SKM-1 (cell line): ENCODE measurements around the gene UBE2G1.

ENCODE experiments used
- DNase-seq: peaks from one replicate; lab custom pipeline; 2025; ENCODE audit not compliant: unreplicated experiment; lab: John Stamatoyannopoulos, UW

The UBE2G1 gene

DNA sequence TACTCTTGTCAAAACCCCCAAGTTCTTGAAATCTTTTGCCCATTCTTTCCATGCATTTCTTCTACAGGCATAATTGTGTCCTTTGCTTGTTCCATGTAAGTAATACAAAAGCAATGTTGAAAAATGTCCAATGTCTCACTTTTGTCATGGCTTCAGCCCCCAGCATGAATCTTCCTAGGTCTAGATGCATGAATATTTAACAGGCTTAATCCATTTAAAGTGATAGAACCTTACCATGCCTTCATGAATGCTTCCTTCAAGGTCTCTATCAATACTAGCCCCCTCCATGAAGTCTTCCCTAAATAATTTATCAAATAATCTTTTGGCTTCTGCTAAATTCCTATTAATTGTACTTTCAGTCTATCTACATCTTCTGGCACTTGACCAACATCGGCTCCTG is 56.6 kb downstream of the UBE2G1 start:
- DNase-seq: no peak

DNA sequence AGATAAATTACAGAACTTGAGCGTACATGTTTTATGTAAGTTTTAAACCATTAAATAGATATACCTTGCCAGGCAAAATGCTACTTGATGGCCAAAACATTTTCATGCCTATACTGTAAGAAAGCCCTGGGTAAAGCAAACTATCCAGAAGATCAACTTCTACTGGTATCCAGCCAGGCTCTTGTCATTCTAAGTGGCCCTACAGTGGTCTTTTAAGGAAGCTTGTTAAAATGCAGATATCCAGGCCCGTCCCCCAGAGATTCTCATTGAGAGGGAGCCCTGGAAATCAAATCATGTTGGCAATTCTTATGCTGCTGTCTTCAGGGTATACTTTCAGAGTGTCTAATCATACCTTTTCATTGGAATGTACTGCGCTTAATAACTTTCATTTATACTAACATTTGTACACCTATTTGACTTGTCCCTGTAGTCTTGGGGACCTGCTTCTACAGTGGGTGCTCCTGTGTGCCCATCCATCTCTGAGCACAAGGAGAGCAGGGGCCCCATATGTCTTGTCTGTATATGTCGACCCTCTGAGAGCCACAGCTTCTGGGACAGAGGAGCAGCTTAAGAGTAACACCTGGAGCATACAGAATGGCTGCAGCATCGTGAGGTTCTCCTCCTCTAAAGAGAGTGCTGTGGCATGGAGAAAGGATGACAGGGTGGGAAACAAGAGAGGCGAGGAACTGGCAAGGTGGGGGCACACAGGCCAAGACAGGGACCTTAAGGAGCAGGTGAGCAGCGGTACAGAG is 59.1 kb downstream of the UBE2G1 start:
- no peak for DNase-seq

DNA sequence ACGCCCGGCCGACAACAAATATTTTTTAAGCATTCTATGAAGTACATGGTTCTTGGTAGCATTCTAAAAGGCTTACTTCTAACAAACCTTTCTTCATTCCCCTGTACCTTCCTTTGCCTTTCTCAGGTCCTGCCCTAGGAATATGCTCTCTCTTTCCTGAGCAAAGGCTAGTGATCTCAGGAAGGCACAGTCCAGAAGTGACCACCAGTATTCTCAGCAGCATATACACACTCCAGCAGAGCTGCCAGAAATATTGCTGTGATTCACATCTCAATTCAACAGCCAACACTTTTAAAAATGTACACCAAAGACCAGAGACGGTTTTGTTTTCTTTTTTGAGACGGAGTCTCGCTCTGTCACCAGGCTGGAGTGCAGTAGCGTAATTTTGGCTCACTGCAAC is 61.3 kb downstream of the UBE2G1 start:
- DNase-seq: no peak

DNA sequence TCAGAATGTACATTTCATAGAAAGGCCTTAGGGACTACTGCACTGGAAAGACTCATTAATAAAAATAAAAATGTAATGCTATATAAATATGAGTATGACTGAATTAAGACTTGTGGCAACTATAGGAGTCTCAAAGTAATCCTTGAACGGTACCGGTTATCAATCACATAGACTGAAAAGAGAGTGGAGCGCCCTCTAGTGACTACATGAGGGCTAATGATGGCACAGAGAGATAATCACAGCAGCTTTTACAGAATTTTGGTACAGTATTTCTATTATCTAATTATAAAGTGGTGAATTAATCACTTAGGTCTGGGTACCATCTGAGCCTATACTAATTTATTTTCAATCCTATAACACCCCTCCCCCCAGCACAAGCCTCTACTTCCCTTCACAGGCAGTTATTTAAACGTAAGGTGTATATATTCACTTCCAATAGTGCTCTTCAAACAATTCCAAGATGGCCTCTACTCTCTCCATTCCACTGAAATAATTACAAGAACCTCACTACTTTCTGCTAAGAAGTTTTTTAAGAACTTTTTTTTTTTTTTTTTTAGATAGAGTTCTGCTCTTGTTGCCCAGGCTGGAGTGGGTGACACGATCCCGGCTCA is 62.0 kb downstream of the UBE2G1 start:
- no peak for DNase-seq

DNA sequence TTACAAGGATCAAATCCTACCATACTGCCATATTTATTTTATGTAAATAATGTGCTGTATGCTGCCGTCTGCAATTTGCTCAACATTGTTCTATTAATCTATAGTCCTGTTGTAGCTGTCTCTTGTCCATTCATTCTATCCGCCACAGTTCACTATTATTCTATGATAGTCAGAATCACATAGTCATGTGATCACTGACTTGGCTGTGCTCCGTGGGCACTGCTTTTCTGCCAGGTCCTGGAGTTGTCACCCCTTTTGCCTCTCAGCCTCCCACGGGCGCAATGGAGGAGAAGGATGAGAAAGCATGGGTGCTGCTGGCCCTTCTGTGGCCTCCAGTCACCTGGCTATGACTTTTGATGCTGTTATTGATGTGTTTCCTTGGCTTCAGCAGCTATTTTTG is 65.4 kb downstream of the UBE2G1 start:
- no peak for DNase-seq

DNA sequence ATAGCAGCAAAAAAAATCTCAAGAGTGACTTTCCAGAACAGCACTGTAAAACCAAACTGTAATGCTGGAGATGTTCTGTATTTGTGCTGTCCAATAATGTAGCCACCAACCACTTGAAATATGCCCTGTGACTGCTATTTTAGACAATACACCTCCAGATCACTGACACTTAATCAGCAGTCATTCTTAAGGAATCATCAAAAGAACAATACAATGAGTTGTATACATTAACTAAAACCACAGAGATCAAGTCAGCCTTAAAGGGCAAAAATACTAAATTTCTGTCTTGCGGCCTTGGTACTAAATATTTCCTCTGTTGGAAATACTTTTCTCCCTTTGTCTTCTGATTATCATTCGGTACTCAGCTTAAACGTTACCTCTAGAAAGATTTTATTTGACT is 69.1 kb downstream of the UBE2G1 start:
- DNase-seq: no peak

DNA sequence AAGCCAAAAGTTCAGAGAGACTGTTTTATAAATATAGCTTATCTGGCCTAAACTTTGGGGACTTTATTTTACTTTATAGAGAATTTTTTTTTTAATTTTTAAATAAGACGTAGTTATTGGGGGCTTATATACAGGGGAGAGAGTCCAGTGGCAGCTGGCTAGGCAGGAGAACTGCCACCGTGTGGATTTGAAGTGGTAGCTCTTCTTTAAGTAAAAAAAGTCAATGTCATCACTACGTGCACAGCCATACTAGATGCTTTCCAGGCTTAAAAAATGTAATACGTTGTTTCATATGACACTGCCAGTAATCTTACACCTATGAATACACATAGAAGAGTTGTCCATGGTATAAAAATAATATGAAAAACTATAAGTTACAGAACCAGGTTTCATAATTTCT is 70.8 kb downstream of the UBE2G1 start:
- DNase-seq: no peak

DNA sequence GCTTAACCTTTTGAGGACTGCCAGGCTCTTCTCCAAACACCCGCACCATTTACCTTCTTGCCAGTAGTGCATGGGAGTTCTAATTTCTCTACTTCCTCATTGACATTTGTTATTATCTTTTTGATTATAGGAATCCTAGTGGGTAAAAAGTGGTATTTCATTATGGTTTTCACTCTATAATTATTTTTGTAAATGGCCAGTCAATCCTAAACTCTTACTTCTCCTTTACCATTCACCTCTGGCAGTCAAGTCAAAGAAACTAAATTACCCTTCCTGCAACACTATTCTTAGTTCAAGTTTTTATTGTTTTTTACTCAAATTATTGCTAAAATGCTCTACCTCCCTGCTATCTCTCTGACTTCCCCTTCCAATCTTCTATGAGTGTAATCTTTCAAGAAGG is 72.9 kb downstream of the UBE2G1 start:
- DNase-seq: no peak

DNA sequence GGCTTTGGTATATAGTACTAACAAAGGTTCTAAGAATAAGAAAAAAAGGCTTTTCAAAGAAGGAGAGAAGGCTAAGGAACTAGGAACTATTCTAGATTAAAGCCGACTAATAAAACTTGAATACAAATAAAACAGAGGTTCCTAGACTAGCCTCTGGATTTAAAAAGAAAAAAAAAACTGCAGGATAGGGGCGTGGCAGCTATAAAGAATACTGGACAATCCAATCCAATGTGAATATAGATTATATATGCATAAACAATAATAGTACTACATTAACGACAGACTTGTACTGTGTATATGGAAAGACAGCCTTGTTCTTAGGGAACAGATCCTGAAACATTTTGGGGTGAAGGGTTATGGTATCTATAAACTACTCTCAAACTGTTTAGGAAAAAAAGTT is 78.8 kb downstream of the UBE2G1 start:
- DNase-seq: no peak

DNA sequence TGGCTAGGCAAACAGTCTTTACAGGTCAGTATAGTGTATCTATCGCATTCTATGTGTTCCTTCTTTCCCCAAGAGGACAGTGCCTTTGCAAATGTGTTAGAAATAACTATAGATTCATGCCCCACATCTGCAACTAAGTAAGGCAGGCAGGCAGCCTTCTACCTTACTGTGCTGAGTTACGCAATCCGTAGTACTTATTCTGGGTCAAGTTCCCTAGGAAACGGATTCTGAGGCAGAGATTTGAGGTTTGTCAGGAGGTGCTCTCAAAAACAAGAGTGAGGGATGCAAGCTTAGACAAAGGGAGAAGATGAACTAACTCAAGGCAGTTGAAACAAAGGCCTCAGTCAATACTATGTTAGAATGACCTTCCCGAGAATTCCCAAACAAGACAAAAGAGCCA is 90.0 kb downstream of the UBE2G1 start:
- no peak for DNase-seq

DNA sequence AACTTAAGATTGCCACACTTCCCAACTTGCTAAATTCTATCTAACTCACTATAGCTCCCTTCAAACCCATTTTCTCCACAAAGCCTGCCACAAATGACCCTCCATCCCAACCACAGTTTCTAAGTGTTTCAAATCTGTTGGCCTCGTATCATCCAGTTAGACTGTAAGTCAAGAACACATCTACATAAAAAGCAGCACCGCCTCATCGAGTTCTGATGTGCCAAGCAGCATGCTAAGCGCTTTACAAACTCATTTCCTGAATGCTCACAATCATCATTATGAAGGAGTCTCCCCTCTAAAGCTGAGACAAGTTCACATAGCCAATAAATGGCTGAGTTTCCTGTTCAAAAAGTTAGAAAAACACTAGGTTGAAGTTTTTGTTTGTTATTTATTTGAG is 93.5 kb downstream of the UBE2G1 start:
- no peak for DNase-seq

DNA sequence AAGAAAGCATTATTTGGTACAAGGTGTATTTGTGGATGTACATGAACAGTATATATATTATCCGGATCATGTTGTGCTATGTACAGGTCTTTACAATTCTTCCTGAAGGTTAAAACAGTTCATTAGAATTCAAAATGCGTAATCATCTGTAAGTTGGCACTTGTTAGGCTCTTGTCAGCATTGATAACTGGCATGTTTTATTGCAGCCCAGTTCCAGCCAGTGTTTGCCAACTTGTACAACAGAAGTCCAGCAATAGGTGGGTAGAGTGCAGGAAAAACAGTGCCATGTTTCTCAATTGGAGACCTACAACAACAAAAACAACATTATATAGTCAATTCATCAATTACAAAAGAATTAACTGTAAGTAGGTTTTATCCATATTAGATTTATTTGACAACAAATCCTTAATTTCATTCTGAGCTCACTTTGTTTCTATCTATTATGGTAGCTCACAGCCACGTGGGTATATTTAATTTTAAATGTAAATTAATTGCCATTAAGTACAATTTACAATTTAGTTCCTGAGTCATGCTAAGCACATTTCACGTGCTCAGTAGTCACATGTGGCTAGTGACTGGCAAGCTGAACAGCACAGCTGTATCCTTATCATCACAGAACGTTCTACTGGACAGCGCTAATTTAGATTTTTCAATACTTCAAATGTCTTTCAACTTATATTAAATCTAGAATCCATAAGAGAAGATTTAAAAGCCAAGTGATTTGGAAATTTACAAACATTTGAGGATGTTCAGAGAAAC is 94.1 kb downstream of the UBE2G1 start:
- DNase-seq: no peak

DNA sequence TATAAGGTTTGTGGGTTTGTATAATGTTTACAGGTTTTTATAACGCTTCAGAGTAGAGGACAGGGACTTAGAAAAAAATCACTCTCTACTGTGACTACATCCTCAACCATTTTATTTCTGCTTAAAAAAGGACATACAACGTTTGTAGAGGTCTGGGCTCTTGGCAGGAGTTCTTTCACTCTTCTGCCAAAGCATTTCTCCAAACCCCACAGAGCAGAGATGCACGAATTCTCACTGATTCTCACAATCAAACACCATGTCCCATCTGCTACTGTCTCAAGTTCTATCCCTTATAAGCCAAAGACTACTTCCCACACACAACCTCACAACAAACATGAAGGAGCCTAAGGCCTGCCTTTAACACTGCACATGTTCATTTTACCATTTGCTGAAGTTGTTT is 95.7 kb downstream of the UBE2G1 start:
- DNase-seq: no peak

DNA sequence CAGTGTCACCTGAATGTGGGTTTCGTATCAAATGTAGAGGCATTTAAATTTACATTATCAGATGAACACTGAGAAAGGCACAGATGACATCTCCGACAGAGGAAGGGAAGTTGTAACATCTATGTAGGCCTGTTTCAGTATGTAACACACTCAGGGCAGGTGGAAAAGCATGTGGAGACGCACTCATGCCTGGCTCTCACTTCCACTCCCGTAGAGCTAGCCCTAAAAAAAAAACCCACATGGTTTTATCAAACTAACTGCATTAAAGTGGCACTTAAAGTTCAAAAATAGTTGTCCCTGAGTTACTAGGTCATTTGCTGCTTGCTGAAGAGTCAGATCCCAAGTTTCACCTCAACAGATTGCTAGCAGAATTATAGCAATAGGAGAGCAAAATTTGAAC is 96.6 kb downstream of the UBE2G1 start:
- no peak for DNase-seq

DNA sequence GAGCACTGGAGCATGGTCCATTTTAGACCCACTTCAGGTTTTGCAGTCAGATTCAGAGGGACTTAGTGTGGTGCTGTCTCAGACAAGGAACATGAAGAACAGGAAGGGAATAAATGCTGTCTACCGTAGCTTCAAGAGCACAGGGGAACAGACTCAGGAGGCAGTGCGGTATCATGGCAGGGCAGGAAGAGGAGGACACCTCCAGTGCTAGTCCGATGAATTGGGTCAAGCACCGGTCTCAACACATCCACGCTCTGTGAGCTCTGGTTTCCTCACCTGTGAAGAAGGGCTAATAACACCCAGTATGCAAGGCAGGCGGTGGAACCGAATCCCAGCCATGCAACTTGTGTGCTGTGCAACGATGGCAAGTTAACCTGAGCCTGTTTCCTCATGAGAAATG is 99.1 kb downstream of the UBE2G1 start:
- no peak for DNase-seq

DNA sequence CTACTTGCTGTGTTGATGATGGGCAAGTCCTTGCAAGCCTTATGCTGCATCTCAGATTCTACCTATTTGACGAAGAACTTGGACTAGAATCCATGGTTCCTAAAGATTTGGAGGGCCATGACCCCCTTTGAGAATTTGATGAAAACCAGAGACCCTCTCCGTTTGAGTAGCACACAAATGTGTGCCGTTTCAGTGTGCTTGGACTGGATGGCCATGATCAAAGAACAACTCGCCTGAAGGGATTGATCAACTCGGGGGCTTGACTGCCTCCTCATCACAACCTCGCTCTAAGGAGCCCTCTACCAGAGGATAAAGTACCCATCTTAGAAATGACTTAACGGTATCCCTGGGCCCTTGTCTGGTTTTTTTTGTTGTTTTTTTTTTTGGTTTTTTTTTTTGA is 99.9 kb downstream of the UBE2G1 start:
- no peak for DNase-seq

DNA sequence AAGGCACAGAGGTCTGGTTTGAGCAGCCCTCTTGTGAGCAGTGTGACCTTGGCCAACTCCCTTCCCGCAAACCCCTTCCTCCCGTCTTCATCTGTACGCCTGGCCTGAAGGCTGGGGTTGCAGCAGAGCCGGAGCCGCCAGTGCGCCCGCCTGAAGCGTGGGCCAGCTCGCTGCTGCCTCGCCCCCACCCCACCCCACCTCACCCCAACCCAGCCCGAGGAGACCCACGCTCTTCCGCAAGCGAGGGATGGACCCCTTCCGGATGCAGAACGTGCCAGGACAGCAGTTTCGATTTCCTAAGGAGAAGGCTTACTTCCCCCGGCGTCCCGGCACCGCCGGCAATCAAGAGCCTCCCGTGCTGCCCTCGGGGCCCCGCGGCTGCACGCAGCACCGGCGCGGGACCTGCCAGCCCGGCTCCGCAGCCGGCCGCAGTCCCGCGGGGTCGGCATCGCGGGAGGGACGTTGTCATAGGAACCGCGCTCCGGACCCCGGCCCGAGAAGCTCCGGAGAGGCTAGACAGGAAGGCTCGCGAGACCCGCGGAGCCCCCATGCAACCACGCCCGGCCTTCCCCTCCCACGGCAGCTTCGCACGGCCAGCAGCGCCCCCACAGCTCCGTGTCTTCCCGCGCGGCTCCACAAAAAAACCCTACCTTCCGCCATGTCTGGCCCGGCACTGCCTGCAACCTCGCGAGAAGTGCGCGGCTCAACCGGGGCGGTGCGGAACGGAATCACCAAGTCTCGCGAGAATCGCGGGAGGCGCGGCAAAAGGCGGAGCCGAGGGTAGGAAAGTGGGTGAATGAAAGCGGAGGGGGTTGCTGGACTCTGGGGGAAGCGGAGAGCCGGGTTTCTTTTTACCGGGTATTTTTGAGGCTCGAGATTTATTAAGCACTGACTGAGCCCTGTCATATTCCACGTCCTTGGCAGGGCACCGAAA is 102.9 kb downstream of the UBE2G1 start, which contains the start of gene ANKFY1:
Gene ANKFY1 (minus strand): TSS at position 698 of the 934 bp plus-strand sequence. CDS start 38 bp downstream, at position 660.
- peak; percentile 61 for DNase-seq

DNA sequence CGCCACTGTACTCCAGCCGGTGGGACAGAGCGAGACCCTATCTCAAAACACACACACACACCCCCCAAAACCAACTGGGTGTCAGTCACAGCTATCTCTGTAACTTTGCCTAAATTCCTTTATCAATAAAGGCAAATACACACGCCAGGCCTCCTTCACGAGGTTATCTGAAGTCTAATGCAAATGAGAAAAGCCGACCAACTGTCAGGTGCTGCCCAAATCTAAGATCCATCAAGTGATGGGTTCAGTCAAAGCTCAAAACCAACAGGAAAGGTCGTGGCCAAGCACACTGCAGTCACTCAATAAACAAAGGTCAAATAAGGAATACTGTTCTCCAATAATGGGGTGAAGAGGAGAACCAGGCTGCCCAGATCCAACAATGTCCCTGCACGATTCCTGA is 103.8 kb downstream of the UBE2G1 start:
- no peak for DNase-seq

DNA sequence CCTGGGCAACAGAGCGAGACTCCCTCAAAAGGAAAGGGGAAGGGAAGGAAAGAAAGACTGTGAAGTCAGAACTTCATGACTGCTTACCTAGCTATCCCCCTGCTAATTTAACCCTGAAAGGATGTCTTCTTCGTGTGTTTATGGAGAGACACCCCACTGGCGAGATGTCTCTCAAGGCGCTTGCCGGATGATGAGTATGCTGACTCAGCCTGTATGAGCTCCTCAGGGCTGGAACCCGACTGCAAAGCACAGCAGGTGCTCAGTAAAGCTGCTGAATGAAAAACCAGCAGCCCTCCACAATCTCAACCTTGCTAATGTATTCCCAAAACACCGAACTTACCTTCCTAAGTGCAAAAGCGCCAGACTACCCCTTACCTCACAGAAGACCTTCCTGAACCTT is 105.0 kb downstream of the UBE2G1 start:
- no peak for DNase-seq

DNA sequence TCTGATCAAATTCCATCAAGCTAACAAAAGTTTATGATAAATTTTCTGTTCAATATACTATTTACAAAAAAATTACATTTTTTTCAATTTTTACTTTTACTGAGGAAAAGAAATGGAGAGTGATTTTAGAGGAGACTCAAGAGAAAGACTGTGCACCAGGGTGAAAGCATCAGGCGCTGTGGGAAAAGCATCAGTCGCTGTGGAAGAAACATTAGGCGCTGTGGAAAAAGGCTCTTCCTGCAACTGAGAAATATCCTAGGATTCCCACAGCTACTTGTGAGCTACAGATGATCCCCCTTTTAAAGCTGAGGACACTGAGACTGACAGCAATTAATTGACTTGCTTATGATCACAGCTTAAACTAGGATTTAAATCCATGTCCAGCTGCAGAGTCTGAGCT is 107.6 kb downstream of the UBE2G1 start:
- no peak for DNase-seq

DNA sequence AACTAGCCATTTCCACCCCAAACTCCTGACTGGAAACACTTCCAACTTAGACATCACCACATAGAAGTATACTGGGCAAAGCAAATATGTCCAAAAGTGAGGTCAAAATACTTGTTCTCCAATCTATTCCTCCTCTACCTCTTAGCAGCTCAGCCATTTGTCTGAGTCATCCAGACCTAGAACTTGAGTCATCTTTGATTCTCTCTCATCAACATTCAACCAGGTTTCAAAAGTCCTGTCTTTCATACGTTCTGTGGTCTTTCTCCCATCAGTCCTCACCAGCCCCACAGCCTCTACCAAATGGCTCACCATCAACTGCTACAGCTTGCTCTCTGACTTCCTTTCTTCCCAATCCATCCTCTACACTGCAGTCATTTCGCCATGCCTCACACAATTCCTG is 109.5 kb downstream of the UBE2G1 start:
- DNase-seq: no peak
